OCI-LY3 (cell line): ENCODE data around the gene COMMD4.

Experiments used
- CTCF ChIP-seq: fragments of 200-600, 300-600 bp; sonication (generic); IDR thresholded peaks from 2 replicates; pipeline ENCODE4 v1.5.1; 2014; ENCODE audit warnings: antibody characterized with exemption, low read length, low read depth
- EZH2phosphoT487 ChIP-seq: fragments of 200-600 bp; shearing (Covaris generic); IDR thresholded peaks from 2 replicates; pipeline ENCODE4 v1.6.1; 2018; ENCODE audit warnings: antibody characterized with exemption, mixed run types, low read depth

- TF ChIP-seq CTCF (no peak), EZH2phosphoT487 (no peak)
Measured at GRCh38 chr15:75363786-75364185, 27.9 kb downstream of the COMMD4 start.
